OCI-LY7 (cell line): Measurements from ENCODE around the gene DDT.

ENCODE experiments used
- CTCF ChIP-seq: fragments of 200-600 bp; sonication (generic); conservative IDR thresholded peaks from 2 replicates; pipeline ENCODE4 v1.5.1; 2014; ENCODE audit warnings: mild to moderate bottlenecking, antibody characterized with exemption, low read length, moderate library complexity, mixed read lengths
- EZH2phosphoT487 ChIP-seq: fragments of 200-600 bp; sonication (generic); IDR thresholded peaks from 2 replicates; pipeline ENCODE4 v1.6.1; 2018; ENCODE audit warnings: low read depth, borderline replicate concordance, mild to moderate bottlenecking, mixed run types, antibody characterized with exemption, low read length, moderate library complexity, mixed read lengths

GRCh38 chr22:24007253-24008021 lies 33.2 kb upstream of the DDT start:
- TF ChIP-seq EZH2phosphoT487 (no peak), CTCF (no peak)
